Measurements from ENCODE around the gene RETREG1.

GRCh38 chr5:16558984-16559629 lies 57.7 kb downstream of the RETREG1 start:
- TF ChIP-seq CTCF (IDR thresholded peaks at IDR 0.05): no peak
- no peak for TF ChIP-seq POLR2A (IDR thresholded peaks at IDR 0.05)
